GM19240 (cell line): ENCODE measurements around the gene CHRNA4.
"Not testable (repeated sequence)": the region's sequence is repeated elsewhere in the genome, so short reads cannot be mapped to it uniquely, and the experiment has no call there.

ENCODE experiments used
- DNase-seq: peaks from one replicate; pipeline ENCODE4 v3.0.0; 2011; ENCODE audit warnings: low spot score; ENCODE audit not compliant: insufficient read length

CHRNA4 gene

GRCh38 chr20:63350196-63350595 lies 11.0 kb downstream of the CHRNA4 start:
- no peak for DNase-seq

- DNase-seq = no peak
These were observed 11.6 kb downstream of the CHRNA4 start for GRCh38 chr20:63349516-63349895.

GRCh38 chr20:63348828-63349515 lies 12.2 kb downstream of the CHRNA4 start:
- DNase-seq = no peak

- no peak for DNase-seq
These were observed 13.0 kb downstream of the CHRNA4 start for GRCh38 chr20:63347950-63348827.

- DNase-seq = no peak
These were observed 13.9 kb downstream of the CHRNA4 start for GRCh38 chr20:63347081-63347741.

- no peak for DNase-seq
These were observed 14.7 kb downstream of the CHRNA4 start for GRCh38 chr20:63346131-63347080.

GRCh38 chr20:63345328-63346100 lies 15.6 kb downstream of the CHRNA4 start:
- no peak for DNase-seq

GRCh38 chr20:63344616-63345327 lies 16.4 kb downstream of the CHRNA4 start:
- DNase-seq = no peak

- DNase-seq = no peak
These were observed 17.4 kb downstream of the CHRNA4 start for GRCh38 chr20:63343460-63344445.

GRCh38 chr20:63342561-63343459 lies 18.3 kb downstream of the CHRNA4 start:
- DNase-seq = no peak

GRCh38 chr20:63340158-63340688 lies 20.9 kb downstream of the CHRNA4 start:
- DNase-seq = not testable (repeated sequence)

GRCh38 chr20:63339154-63340094 lies 21.7 kb downstream of the CHRNA4 start:
- not testable (repeated sequence) for DNase-seq

GRCh38 chr20:63337786-63338420 lies 23.2 kb downstream of the CHRNA4 start:
- no peak for DNase-seq

- no peak for DNase-seq
These were observed 24.9 kb downstream of the CHRNA4 start for GRCh38 chr20:63336232-63336752.

GRCh38 chr20:63335711-63336110 lies 25.4 kb downstream of the CHRNA4 start:
- DNase-seq = no peak
